Choroid plexus epithelial cell (primary cell): ENCODE results near the gene SLC25A26.
A peak's percentile ranks its signal among the peaks of the same experiment; 100 is the strongest.
"Not testable (repeated sequence)": the region's sequence is repeated elsewhere in the genome, so short reads cannot be mapped to it uniquely, and the experiment has no call there.

ENCODE experiments used
- DNase-seq: peaks from one replicate; pipeline ENCODE4 v3.0.0-alpha.2; 2010; ENCODE audit warnings: low read depth
- H3K4me3 ChIP-seq: 2 replicates; pipeline ENCODE4 v1.5.1; 2011; ENCODE audit warnings: low read depth, mild to moderate bottlenecking, control low read depth, low read length, moderate library complexity
- CTCF ChIP-seq: conservative IDR thresholded peaks from 2 replicates; pipeline ENCODE4 v1.5.1; 2011; ENCODE audit warnings: low read depth, mild to moderate bottlenecking, control low read depth, inconsistent platforms, low read length, moderate library complexity

Gene SLC25A26

DNA sequence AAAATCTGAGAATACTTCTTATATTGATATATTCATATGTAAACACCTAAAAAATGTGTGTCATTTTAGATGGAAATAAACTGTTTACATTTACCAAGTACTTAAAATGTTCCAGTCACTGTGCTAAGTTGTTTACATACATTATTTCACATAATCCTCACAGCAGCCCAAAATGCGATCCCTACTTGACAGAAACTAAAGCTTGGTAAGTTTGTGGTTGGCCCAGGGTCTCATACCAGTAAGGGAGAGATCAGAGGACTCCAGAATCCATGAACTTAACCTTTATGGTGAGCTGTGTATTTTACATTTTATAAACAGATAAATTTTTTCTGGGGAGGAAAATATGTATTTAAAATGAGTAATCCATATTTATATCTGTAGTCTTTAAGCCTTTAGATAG is 51.2 kb downstream of the SLC25A26 start:
- no peak overlapping the region for H3K4me3 ChIP-seq
- TF ChIP-seq CTCF = no peak
- DNase-seq = no peak

- not testable (repeated sequence) for DNase-seq, H3K4me3 ChIP-seq
Measured at GRCh38 chr3:66274837-66275236, 54.0 kb downstream of the SLC25A26 start.

GRCh38 chr3:66276705-66277274 is 56.0 kb downstream of the SLC25A26 start:
- H3K4me3 ChIP-seq = no peak overlapping the region
- DNase-seq = peak; percentile 91
- TF ChIP-seq CTCF = peak; percentile 68

- H3K4me3 ChIP-seq = no peak overlapping the region
- TF ChIP-seq CTCF = no peak
- DNase-seq = no peak
Measured at GRCh38 chr3:66279168-66279567, 58.4 kb downstream of the SLC25A26 start.

GRCh38 chr3:66280304-66280703 is 59.5 kb downstream of the SLC25A26 start:
- DNase-seq = peak; percentile 81
- H3K4me3 ChIP-seq = no peak overlapping the region
- no peak for TF ChIP-seq CTCF

DNA sequence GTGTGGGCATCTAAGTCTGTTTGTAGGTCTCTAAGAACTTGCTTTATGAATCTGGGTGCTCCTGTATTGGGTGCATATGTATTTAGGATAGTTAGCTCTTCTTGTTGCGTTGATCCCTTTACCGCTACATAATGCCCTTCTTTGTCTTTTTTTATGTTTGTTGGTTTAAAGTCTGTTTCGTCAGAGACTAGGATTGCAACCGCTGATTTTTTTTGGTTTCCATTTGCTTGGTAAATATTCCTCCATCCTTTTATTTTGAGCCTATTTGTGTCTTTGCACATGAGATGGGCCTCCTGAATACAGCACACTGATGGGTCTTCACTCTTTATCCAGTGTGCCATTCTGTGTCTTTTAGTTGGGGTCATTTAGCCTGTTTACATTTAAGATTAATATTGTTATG is 71.1 kb downstream of the SLC25A26 start:
- H3K4me3 ChIP-seq, DNase-seq: not testable (repeated sequence)

GRCh38 chr3:66297260-66297873 is 76.6 kb downstream of the SLC25A26 start:
- DNase-seq = peak; percentile 36

More at GRCh38 chr3:66297260-66297873, 76.6 kb downstream of the SLC25A26 start:
- no peak overlapping the region for H3K4me3 ChIP-seq
- TF ChIP-seq CTCF = no peak
